Putamen (tissue), 1 donor: Measurements from ENCODE around the gene ZBTB9.
"Not testable (repeated sequence)": the region's sequence is repeated elsewhere in the genome, so short reads cannot be mapped to it uniquely, and the experiment has no call there.

Experiments used
- DNase-seq: peaks from one replicate; pipeline ENCODE4 v3.0.0-alpha.2; 2016; ENCODE audit warnings: low spot score

Gene ZBTB9

DNA sequence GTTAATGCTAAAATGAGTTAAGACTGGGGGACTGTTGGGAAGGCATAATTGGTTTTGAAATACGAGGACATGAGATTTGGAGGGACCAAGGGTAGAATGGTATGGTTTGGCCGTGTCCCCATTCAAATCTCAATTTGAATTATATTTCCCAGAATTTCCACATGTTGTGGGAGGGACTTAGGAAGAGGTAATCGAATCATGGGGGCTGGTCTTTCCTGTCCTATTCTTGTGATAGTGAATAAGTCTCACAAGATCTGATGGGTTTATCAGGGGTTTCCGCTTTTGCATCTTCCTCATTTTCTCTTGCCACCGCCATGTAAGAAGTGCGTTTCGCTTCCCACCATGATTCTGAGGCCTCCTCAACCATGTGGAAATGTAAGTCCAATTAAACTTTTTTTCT lies 12.7 kb downstream of the ZBTB9 start:
- DNase-seq, result no peak

- no peak for DNase-seq
Observed at GRCh38 chr6:33469661-33470060, 15.3 kb downstream of the ZBTB9 start.

- DNase-seq, result no peak
Observed at GRCh38 chr6:33477864-33478263, 23.5 kb downstream of the ZBTB9 start.

DNA sequence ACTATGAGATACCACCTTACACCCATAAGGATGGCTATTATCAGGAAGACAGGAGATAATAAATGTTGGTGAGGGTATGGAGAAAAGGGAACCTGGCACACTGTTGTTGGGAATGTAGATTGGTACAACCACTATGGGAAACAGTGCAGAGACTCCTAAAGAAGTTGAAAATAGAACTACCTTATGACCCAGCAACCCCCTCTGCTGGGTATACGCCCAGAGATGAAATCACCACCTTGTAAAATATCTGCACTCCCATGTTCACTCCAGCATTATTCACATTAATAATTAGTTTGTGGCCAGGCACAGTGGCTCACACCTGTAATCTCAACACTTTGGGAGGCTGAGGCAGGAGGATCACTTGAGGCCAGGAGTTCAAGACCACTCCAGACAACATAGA lies 26.8 kb downstream of the ZBTB9 start:
- DNase-seq, result no peak

GRCh38 chr6:33482620-33483019 lies 28.2 kb downstream of the ZBTB9 start:
- DNase-seq, result not testable (repeated sequence)

DNA sequence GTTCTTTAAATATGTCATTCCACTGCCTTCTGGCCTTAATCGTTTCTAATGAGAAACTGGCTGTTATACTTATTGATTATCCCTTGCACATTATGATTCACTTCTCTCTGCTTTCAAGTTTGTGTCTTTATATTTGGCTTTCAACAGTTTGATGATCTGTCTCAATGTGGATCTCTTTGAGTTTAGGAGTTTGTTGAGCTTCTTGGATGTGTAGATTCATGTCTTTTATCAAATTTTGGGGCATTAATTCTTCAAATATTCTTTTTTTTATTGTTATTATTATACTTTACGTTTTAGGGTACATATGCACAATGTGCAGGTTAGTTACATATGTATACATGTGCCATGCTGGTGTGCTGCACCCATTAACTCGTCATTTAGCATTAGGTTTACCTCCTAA lies 29.3 kb downstream of the ZBTB9 start:
- no peak for DNase-seq

GRCh38 chr6:33484673-33485262 lies 30.4 kb downstream of the ZBTB9 start:
- DNase-seq, result not testable (repeated sequence)

- DNase-seq, result not testable (repeated sequence)
Observed at GRCh38 chr6:33485680-33486079, 31.3 kb downstream of the ZBTB9 start.

- DNase-seq, result no peak
Observed at GRCh38 chr6:33488339-33488738, 34.0 kb downstream of the ZBTB9 start.

GRCh38 chr6:33490198-33490597 lies 35.8 kb downstream of the ZBTB9 start:
- no peak for DNase-seq

DNA sequence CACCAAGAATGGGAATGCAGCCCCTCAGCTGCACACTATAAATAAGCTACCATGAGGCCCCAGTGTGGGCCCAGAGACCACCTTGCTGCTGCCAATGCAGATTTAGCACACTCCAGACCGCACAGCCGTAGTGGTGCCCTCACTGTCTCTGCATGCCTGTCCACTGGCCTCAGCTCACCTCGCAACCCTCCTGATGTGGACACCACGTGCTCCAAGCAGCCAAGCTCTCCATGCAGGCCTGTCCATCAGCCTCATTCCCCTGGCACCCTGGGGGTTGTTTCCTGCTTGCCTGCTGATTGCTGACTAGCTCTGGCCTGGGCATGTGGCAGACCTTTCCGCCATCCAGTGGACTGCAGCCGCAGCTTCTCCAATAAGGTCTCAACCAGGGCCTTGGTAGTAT lies 36.2 kb downstream of the ZBTB9 start:
- no peak for DNase-seq

- no peak for DNase-seq
Observed at GRCh38 chr6:33492093-33492492, 37.7 kb downstream of the ZBTB9 start.

DNA sequence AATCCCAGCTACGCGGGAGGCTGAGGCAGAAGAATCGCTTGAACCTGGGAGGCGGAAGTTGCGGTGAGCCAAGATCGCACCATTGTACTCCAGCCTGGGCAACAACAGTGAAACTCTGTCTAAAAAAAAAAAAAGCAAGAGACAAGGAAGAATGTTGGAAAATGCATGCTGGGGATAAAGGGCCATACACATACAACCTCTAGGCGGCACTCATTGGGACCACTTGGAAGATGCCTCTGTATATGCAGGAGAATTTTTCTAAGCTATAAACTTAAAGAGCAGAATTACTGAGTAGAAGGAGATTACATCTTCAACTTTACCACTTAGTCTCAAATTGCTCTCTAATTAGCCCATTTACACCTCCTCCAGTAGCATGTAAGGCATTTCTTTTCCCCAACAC lies 42.8 kb downstream of the ZBTB9 start:
- no peak for DNase-seq

- DNase-seq, result no peak
Observed at GRCh38 chr6:33502486-33502885, 48.1 kb downstream of the ZBTB9 start.

DNA sequence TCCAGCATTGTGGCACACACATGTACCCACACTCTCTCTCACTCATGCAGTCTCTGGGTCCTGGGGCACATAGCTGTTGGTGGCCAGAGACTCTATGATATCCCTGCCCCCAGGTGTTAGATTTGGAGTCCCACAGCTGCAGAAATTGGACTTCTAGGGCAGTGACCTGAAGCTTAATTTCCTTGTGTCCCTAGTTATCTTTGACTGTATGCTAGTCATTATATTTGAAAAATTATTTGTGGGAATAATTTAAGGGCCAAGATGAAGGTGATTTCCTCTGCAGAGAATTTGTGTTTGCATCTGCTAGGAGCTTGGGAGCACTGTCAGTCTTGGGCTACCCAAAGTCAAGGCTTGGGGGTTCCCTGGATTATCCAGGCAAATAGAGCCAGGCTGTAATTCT lies 50.1 kb downstream of the ZBTB9 start:
- no peak for DNase-seq

- DNase-seq, result no peak
Observed at GRCh38 chr6:33505548-33506370, 51.4 kb downstream of the ZBTB9 start.
